Measurements from ENCODE around the gene CISH.

Gene CISH

DNA sequence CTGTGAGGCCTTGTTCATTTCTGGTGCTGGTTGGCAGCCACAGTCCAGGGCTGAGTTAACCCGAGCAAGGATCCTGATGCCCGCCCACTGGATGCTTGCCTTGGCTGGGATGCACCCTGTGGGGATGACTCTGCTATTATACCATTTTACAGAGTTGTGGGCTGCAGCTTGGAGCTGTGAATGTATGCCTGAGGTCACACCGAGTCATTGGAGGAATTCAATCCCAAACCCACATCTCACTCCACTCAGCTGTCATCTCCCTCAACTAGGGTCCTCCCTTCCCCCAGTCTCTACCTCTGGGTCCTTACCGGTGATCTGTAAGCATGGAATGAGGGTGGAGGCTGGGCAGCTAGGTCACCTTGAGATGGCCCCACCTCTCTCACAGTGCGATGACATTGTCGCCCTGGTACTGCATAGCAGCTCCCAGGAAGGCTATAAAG lies 27.5 kb upstream of the CISH start:
- Histone ChIP-seq H3K4me2 (ENCODE audit: low read length) (no peak overlapping the region), H4K20me1 (ENCODE audit: control insufficient read depth, insufficient read depth, low read depth, low read length) (no peaks in the 10 kb centered on the region), H3F3A (ENCODE audit: control insufficient read depth, insufficient read depth) (no peaks in the 10 kb centered on the region), H3K79me2 (ENCODE audit: control insufficient read depth, low read length) (no peaks in the 10 kb centered on the region), H3K4me3 (ENCODE audit: low read length) (no peak overlapping the region), H3K27ac (ENCODE audit: low read depth, low read length) (no peak overlapping the region), H3K4me1 (ENCODE audit: control insufficient read depth, low read length) (no peaks in the 10 kb centered on the region), H3K27me3 (ENCODE audit: control insufficient read depth, low read length) (no peaks in the 10 kb centered on the region), H3K36me3 (ENCODE audit: control insufficient read depth, low read length) (no peaks in the 10 kb centered on the region), H3K9me3 (ENCODE audit: control insufficient read depth, insufficient read depth, low read length) (no peaks in the 10 kb centered on the region), H3K9me2 (replicated peaks; ENCODE audit: control insufficient read depth, low read length) (no peaks in the 10 kb centered on the region)
- TF ChIP-seq EZH2phosphoT487 (IDR thresholded peaks at IDR 0.05; ENCODE audit: borderline replicate concordance, low read length): no peak

DNA sequence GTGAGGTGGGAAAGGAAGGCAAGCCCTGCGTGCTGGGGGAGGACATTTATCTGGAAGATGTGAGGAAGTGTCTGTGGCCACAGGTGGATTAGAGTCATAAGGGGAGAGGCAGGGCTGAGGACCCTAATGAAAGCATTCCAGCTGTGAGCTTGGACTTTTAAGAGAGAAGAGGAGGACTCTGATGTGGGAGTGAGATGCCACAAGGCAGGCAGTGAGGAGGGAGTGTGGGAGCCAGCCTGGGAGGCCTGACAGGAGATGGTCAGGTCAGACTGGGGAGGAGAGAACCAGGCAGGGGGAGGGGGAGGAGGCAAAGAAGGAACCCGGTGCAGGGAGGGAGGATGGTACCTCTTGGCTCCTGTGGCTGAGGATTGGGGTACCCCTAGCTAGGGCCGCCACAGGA lies 26.4 kb upstream of the CISH start:
- Histone ChIP-seq H3K27ac (ENCODE audit: low read depth, low read length) (no peak overlapping the region), H3K79me2 (ENCODE audit: control insufficient read depth, low read length) (no peaks in the 10 kb centered on the region), H3K36me3 (ENCODE audit: control insufficient read depth, low read length) (no peaks in the 10 kb centered on the region), H3K9me2 (replicated peaks; ENCODE audit: control insufficient read depth, low read length) (no peaks in the 10 kb centered on the region), H3K4me1 (ENCODE audit: control insufficient read depth, low read length) (no peaks in the 10 kb centered on the region), H3K4me3 (ENCODE audit: low read length) (no peak overlapping the region), H3K9me3 (ENCODE audit: control insufficient read depth, insufficient read depth, low read length) (no peaks in the 10 kb centered on the region), H4K20me1 (ENCODE audit: control insufficient read depth, insufficient read depth, low read depth, low read length) (no peaks in the 10 kb centered on the region), H3K4me2 (ENCODE audit: low read length) (no peak overlapping the region), H3K27me3 (ENCODE audit: control insufficient read depth, low read length) (no peaks in the 10 kb centered on the region), H3F3A (ENCODE audit: control insufficient read depth, insufficient read depth) (no peaks in the 10 kb centered on the region)
- no peak for TF ChIP-seq EZH2phosphoT487 (IDR thresholded peaks at IDR 0.05; ENCODE audit: borderline replicate concordance, low read length)
- TF ChIP-seq, protein P1, sequence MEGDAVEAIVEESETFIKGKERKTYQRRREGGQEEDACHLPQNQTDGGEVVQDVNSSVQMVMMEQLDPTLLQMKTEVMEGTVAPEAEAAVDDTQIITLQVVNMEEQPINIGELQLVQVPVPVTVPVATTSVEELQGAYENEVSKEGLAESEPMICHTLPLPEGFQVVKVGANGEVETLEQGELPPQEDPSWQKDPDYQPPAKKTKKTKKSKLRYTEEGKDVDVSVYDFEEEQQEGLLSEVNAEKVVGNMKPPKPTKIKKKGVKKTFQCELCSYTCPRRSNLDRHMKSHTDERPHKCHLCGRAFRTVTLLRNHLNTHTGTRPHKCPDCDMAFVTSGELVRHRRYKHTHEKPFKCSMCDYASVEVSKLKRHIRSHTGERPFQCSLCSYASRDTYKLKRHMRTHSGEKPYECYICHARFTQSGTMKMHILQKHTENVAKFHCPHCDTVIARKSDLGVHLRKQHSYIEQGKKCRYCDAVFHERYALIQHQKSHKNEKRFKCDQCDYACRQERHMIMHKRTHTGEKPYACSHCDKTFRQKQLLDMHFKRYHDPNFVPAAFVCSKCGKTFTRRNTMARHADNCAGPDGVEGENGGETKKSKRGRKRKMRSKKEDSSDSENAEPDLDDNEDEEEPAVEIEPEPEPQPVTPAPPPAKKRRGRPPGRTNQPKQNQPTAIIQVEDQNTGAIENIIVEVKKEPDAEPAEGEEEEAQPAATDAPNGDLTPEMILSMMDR (IDR thresholded peaks at IDR 0.05; ENCODE audit: low read depth, low read length, poor library complexity, severe bottlenecking): no peak

DNA sequence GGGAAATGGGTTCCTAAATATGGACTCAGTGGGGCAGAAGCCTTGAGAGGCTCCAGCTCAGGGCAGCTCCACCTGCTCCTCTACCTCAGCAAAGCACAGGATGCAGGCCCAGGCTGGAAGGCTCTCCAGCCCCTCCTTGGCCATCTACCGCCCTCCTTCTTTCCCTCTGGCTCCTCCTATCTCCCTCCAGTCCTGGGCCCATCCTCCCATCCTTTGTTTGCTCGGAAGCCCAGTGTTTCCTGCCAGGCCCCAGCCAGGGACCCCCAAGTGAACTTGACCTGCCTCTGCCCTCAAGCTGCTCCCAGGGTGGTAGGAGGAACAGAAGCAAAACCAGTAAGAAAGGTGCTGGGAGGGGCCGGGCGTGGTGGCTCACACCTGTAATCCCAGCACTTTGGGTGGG lies 25.4 kb upstream of the CISH start:
- H4K20me1 ChIP-seq (ENCODE audit: control insufficient read depth, insufficient read depth, low read depth, low read length): no peaks in the 10 kb centered on the region

DNA sequence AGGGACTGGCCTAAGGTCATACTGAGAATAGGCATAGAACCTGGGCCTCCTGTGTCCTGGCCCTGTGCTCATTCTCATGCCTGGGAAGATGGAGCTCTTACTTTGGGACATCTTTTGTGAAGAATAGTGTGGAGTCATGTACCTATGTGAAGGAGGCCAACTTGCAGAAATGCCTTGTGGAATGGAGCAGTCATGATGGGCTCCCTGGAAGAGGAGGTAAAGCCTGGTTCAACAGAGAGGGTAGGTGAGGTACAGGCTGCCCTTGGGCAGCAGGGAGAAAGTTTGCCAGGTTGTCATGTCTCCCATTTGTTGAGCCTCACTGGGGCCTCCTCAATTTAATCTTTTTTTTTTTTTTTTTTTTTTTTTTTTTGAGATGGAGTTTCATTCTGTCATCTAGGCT lies 23.5 kb upstream of the CISH start:
- TF ChIP-seq, protein P1 (IDR thresholded peaks at IDR 0.05; ENCODE audit: low read depth, low read length, poor library complexity, severe bottlenecking): no peak
- no peak for TF ChIP-seq EZH2phosphoT487 (IDR thresholded peaks at IDR 0.05; ENCODE audit: borderline replicate concordance, low read length)
- Histone ChIP-seq H3K79me2 (ENCODE audit: control insufficient read depth, low read length) (no peaks in the 10 kb centered on the region), H3K27ac (ENCODE audit: low read depth, low read length) (no peak overlapping the region), H3K27me3 (ENCODE audit: control insufficient read depth, low read length) (no peaks in the 10 kb centered on the region), H4K20me1 (ENCODE audit: control insufficient read depth, insufficient read depth, low read depth, low read length) (no peaks in the 10 kb centered on the region), H3K9me3 (ENCODE audit: control insufficient read depth, insufficient read depth, low read length) (no peaks in the 10 kb centered on the region), H3K4me2 (ENCODE audit: low read length) (no peak overlapping the region), H3K4me1 (ENCODE audit: control insufficient read depth, low read length) (peaks cover 12% of the 10 kb centered on the region), H3F3A (ENCODE audit: control insufficient read depth, insufficient read depth) (no peaks in the 10 kb centered on the region), H3K9me2 (replicated peaks; ENCODE audit: control insufficient read depth, low read length) (no peaks in the 10 kb centered on the region), H3K4me3 (ENCODE audit: low read length) (no peak overlapping the region), H3K36me3 (ENCODE audit: control insufficient read depth, low read length) (no peaks in the 10 kb centered on the region)

More for the DNA sequence above, 25.4 kb upstream of the CISH start:
- Histone ChIP-seq H3K79me2 (ENCODE audit: control insufficient read depth, low read length) (no peaks in the 10 kb centered on the region), H3K9me3 (ENCODE audit: control insufficient read depth, insufficient read depth, low read length) (no peaks in the 10 kb centered on the region), H3K4me2 (ENCODE audit: low read length) (no peak overlapping the region), H3F3A (ENCODE audit: control insufficient read depth, insufficient read depth) (no peaks in the 10 kb centered on the region), H3K9me2 (replicated peaks; ENCODE audit: control insufficient read depth, low read length) (no peaks in the 10 kb centered on the region), H3K36me3 (ENCODE audit: control insufficient read depth, low read length) (no peaks in the 10 kb centered on the region), H3K4me3 (ENCODE audit: low read length) (no peak overlapping the region), H3K27ac (ENCODE audit: low read depth, low read length) (no peak overlapping the region), H3K27me3 (ENCODE audit: control insufficient read depth, low read length) (no peaks in the 10 kb centered on the region), H3K4me1 (ENCODE audit: control insufficient read depth, low read length) (0 out of 2 replicates have a peak, but pooled peaks cover 2% of the 10 kb centered on the region)
- TF ChIP-seq EZH2phosphoT487 (IDR thresholded peaks at IDR 0.05; ENCODE audit: borderline replicate concordance, low read length): no peak
- TF ChIP-seq, protein P1 (IDR thresholded peaks at IDR 0.05; ENCODE audit: low read depth, low read length, poor library complexity, severe bottlenecking): no peak

All from DOHH2 (cell line).